ENCODE measurements around the gene HSD17B14. TPM values are rescaled to one million over a fixed set of nuclear protein-coding genes. Genes with fewer than 3 reads are reported as not detected.

The HSD17B14 gene
- total and polyA plus RNA-seq, 4 donors, result 3.7 to 12.6 (median 8.1) TPM

GRCh38 chr19:48868114-48868886 lies 32.0 kb upstream of the HSD17B14 start, which contains the start of gene PLEKHA4 (continued):
- TF ChIP-seq RAD21 (IDR thresholded peaks at IDR 0.05), result peak in 1 of 2 donors; percentile 22
- TF ChIP-seq FOXA1 (IDR thresholded peaks at IDR 0.05), result no peak
- no peak for TF ChIP-seq CTCF (IDR thresholded peaks at IDR 0.05; ENCODE audit: low read depth, low read length, missing input control)

GRCh38 chr19:48867746-48868113 lies 31.4 kb upstream of the HSD17B14 start:
- H3K9me3 ChIP-seq (ENCODE audit: control insufficient read depth in 4 of 4, low read length in 3 of 4), result no peaks in the 10 kb centered on the region
- H3K4me1 ChIP-seq (ENCODE audit: control insufficient read depth in 4 of 4, insufficient read depth in 4 of 4, low read length in 3 of 4), result peaks cover 5 to 9% (median 6%) of the 10 kb centered on the region in 4 donors
- peak overlapping the region; percentile 55 to 71 (median 67) for H3K4me3 ChIP-seq (ENCODE audit: low read depth in 1 of 3, low read length in 3 of 3)
- H3K27me3 ChIP-seq (ENCODE audit: control insufficient read depth in 4 of 4, insufficient read depth in 4 of 4, low read length in 3 of 4), result no peaks in the 10 kb centered on the region
- H3K27ac ChIP-seq (ENCODE audit: low read depth in 1 of 2, low read length in 2 of 2), result peak overlapping the region; percentile 94 to 95
- TF ChIP-seq TAF1 (conservative IDR thresholded peaks at IDR 0.05) (no peak), FOXA2 (IDR thresholded peaks at IDR 0.05) (no peak), RAD21 (IDR thresholded peaks at IDR 0.05) (no peak), HNF4A (conservative IDR thresholded peaks at IDR 0.05) (no peak), REST (IDR thresholded peaks at IDR 0.05) (no peak), JUND (IDR thresholded peaks at IDR 0.05) (no peak), NR2F2 (IDR thresholded peaks at IDR 0.05) (no peak), ZBTB33 (IDR thresholded peaks at IDR 0.05) (no peak), CTCF (IDR thresholded peaks at IDR 0.05; ENCODE audit: low read depth, low read length, missing input control) (no peak), FOXA1 (IDR thresholded peaks at IDR 0.05) (no peak), RXRA (IDR thresholded peaks at IDR 0.05) (no peak), MAX (IDR thresholded peaks at IDR 0.05) (no peak), SP1 (IDR thresholded peaks at IDR 0.05) (no peak), ATF3 (IDR thresholded peaks at IDR 0.05) (no peak), YY1 (IDR thresholded peaks at IDR 0.05) (no peak), EGR1 (IDR thresholded peaks at IDR 0.05; ENCODE audit: low read depth in 2 of 2) (no peak)
- WGBS, result 36% methylated on average over 7 of the region's 7 CpGs
- peaks cover 0 to 6% (median 0%) of the 10 kb centered on the region in 4 donors for H3K36me3 ChIP-seq (ENCODE audit: control insufficient read depth in 4 of 4, insufficient read depth in 3 of 4, low read depth in 1 of 4, low read length in 3 of 4)
- DNase-seq (ENCODE audit: low spot score), result no peak
- H3K9ac ChIP-seq (ENCODE audit: low read depth in 1 of 2, low read length in 2 of 2), result peak overlapping the region; percentile 83 to 89
